Activated CD8-positive, alpha-beta memory T cell treated with anti-CD3 and anti-CD28 coated beads for 36 hours (primary cell): ENCODE measurements around the gene GSG1L. TPM values are rescaled to one million over a fixed set of nuclear protein-coding genes. Genes with fewer than 3 reads are reported as not detected.

Source experiments
- CTCF ChIA-PET: fragments of 350-600 bp; sonication (Branson Sonifier 250); formaldehyde crosslinking; loops from one replicate; lab custom pipeline; 2021; ENCODE audit warnings: antibody characterized with exemption; lab: Charles Lee
- POLR2A ChIA-PET: fragments of 350-600 bp; sonication (Branson Sonifier 250); formaldehyde crosslinking; loops from one replicate; lab custom pipeline; 2021; ENCODE audit warnings: antibody characterized with exemption; lab: Charles Lee
- total RNA-seq, 2 experiments: library from RNA; stranded (reverse); gene quantifications; one replicate each; pipeline ENCODE4 v1.2.3, GENCODE V29; 2021

Gene GSG1L
- total RNA-seq, 2 experiments from 2014 or later: not detected

- POLR2A ChIA-PET: no interaction called here
Measured at GRCh38 chr16:27932542-27933135, 130.9 kb downstream of the GSG1L start.

GRCh38 chr16:27929818-27930217, 133.7 kb downstream of the GSG1L start:
- POLR2A ChIA-PET: no interaction called here

More at GRCh38 chr16:27932542-27933135, 130.9 kb downstream of the GSG1L start:
- CTCF ChIA-PET: no interaction called here

GRCh38 chr16:27928542-27928941, 135.0 kb downstream of the GSG1L start:
- ChIA-PET CTCF (no interaction called here), POLR2A (no interaction called here)

More at GRCh38 chr16:27929818-27930217, 133.7 kb downstream of the GSG1L start:
- CTCF ChIA-PET: no interaction called here

GRCh38 chr16:27927266-27927901, 136.1 kb downstream of the GSG1L start:
- ChIA-PET POLR2A (no interaction called here), CTCF (no interaction called here)

- ChIA-PET CTCF (no interaction called here), POLR2A (no interaction called here)
Measured at GRCh38 chr16:27925612-27926011, 137.9 kb downstream of the GSG1L start.

- CTCF ChIA-PET: interaction anchor here (0.6 kb wide), 1 partner anchor 367 kb away, joined by 3 read pairs; no protein-coding TSS in a partner anchor
- POLR2A ChIA-PET: no interaction called here
Measured at GRCh38 chr16:27924411-27925118, 138.9 kb downstream of the GSG1L start.

- POLR2A ChIA-PET: no interaction called here
- CTCF ChIA-PET: no interaction called here
Measured at GRCh38 chr16:27923751-27924150, 139.8 kb downstream of the GSG1L start.

- ChIA-PET POLR2A (no interaction called here), CTCF (no interaction called here)
Measured at GRCh38 chr16:27922433-27922832, 141.1 kb downstream of the GSG1L start.

GRCh38 chr16:27921134-27921533, 142.4 kb downstream of the GSG1L start:
- ChIA-PET CTCF (no interaction called here), POLR2A (no interaction called here)

GRCh38 chr16:27920391-27920891, 143.1 kb downstream of the GSG1L start:
- ChIA-PET CTCF (no interaction called here), POLR2A (no interaction called here)

GRCh38 chr16:27918755-27919154, 144.8 kb downstream of the GSG1L start:
- CTCF ChIA-PET: no interaction called here
- POLR2A ChIA-PET: no interaction called here

- POLR2A ChIA-PET: no interaction called here
- CTCF ChIA-PET: no interaction called here
Measured at GRCh38 chr16:27917949-27918348, 145.6 kb downstream of the GSG1L start.

- CTCF ChIA-PET: no interaction called here
- POLR2A ChIA-PET: no interaction called here
Measured at GRCh38 chr16:27911486-27911885, 152.0 kb downstream of the GSG1L start.

- ChIA-PET POLR2A (no interaction called here), CTCF (no interaction called here)
Measured at GRCh38 chr16:27907457-27907972, 156.0 kb downstream of the GSG1L start.

- ChIA-PET POLR2A (no interaction called here), CTCF (no interaction called here)
Measured at GRCh38 chr16:27906883-27907282, 156.6 kb downstream of the GSG1L start.

GRCh38 chr16:27903046-27903655, 160.4 kb downstream of the GSG1L start:
- CTCF ChIA-PET: no interaction called here
- POLR2A ChIA-PET: interaction anchor here (0.6 kb wide), 1 partner anchor 80 kb away, joined by 3 read pairs; no protein-coding TSS in a partner anchor

- CTCF ChIA-PET: no interaction called here
- POLR2A ChIA-PET: no interaction called here
Measured at GRCh38 chr16:27902551-27902950, 161.0 kb downstream of the GSG1L start.

- CTCF ChIA-PET: no interaction called here
- POLR2A ChIA-PET: no interaction called here
Measured at GRCh38 chr16:27901956-27902355, 161.6 kb downstream of the GSG1L start.

GRCh38 chr16:27899736-27900135, 163.8 kb downstream of the GSG1L start:
- POLR2A ChIA-PET: no interaction called here

GRCh38 chr16:27894386-27894785, 169.1 kb downstream of the GSG1L start:
- ChIA-PET POLR2A (no interaction called here), CTCF (no interaction called here)

More at GRCh38 chr16:27899736-27900135, 163.8 kb downstream of the GSG1L start:
- CTCF ChIA-PET: no interaction called here
